GOT3 (cell line): Measurements from ENCODE around the gene RPS5.
A peak's percentile ranks its signal among the peaks of the same experiment; 100 is the strongest.
"Not testable (repeated sequence)": the region's sequence is repeated elsewhere in the genome, so short reads cannot be mapped to it uniquely, and the experiment has no call there.

Experiments
- DNase-seq: peaks from one replicate; lab custom pipeline; 2025; ENCODE audit warnings: mixed read lengths; lab: John Stamatoyannopoulos, UW

Gene RPS5

GRCh38 chr19:58385891-58386575, 1.0 kb upstream of the RPS5 start:
- no peak for DNase-seq

- DNase-seq = no peak
Observed at GRCh38 chr19:58387338-58388174, 487 bp downstream of the RPS5 start.

DNA sequence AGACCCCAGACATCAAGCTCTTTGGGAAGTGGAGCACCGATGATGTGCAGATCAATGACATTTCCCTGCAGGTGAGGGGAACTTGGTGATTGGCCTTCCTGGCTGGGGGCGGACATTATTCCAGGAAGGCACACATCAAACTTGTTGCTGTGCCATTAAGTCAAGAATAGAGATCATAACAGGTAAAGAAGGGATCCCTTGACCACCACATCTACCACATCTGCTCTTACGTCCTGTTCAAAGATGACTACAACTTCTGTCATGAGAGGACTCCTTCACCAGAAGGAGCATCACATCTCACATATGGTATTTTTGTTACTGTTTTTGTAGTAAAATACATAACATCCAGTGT, 1.1 kb downstream of the RPS5 start:
- no peak for DNase-seq

DNA sequence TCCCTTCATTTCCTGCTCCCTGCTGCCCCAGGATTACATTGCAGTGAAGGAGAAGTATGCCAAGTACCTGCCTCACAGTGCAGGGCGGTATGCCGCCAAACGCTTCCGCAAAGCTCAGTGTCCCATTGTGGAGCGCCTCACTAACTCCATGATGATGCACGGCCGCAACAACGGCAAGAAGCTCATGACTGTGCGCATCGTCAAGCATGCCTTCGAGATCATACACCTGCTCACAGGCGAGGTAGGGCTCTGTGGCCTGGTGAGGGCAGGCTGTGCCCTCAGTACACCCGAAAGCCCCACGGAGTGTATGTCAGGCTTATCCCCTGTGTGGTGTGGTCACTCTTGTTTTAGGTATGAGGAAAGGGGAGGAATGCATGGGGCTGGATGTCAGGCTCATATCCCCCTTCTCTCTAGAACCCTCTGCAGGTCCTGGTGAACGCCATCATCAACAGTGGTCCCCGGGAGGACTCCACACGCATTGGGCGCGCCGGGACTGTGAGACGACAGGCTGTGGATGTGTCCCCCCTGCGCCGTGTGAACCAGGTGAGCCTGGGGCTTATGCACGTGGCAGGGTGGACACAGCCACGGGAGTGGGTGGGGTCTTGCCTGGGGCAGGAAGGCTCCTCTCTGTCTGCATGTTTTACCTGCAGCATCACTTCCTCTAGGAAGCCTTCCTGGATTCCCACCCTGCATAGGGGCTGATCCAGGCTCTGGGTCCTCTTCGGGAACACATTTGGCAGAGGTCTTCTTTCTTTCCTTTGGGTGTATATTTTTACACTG, 6.1 kb downstream of the RPS5 start:
- no peak for DNase-seq

DNA sequence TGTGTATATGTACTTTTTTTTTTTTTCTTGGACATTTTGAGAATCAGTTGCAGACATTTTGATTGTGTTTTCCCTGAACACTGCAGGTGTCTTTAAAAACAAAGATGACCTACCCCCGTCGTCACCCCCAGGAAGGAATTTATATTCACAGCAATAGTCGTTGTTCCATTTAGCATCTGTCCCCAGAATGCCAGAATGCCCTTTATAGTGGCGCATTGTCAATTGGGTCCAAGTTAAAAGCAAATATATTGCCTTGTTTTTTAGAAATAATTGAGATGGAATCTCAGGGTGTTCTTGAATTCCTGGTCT, 6.6 kb downstream of the RPS5 start:
- no peak for DNase-seq

GRCh38 chr19:58394821-58395219, 7.8 kb downstream of the RPS5 start:
- DNase-seq = no peak

- no peak for DNase-seq
Observed at GRCh38 chr19:58395220-58395978, 8.3 kb downstream of the RPS5 start, which contains the start of gene RNF225. TSS of gene RNF225 (plus strand) at chr19:58395656. CDS start at chr19:58396090, 434 bp downstream.

GRCh38 chr19:58395979-58396627, 9.0 kb downstream of the RPS5 start:
- no peak for DNase-seq

DNA sequence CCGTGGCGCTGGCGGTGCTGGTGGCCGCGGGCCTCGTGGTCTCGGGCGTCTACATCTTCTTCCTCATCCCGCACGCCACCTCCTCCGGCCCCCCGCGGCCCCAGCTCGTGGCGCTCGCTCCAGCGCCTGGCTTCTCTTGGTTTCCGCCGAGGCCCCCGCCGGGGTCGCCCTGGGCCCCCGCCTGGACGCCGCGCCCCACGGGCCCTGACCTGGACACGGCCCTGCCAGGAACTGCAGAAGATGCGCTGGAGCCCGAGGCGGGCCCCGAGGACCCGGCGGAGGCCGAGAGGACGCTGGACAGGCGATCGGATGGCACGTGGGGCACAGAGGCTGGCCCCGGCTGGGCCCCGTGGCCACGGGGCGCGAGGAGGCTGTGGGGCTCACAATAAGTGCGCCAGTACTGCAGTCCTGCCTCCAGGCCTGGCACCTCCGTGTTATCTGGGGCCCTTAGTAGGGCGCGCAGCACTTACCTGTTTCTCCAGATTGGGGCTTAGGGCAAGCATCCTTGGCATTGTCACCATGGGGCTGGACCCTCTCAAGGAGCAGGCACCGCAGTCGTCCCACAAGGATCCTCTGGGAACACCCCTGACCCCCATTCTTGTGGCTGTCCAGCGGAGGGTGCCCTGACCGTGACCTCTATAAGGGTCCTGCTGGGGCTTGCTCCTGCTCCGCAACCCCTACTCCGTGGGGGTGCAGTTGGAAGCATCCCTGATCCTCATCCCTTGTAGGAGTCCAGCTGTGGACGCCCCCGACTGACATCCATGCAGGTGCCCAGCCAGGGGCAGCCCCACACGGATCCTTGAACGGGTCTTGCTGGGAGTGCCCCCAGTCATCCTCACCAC, 9.8 kb downstream of the RPS5 start:
- DNase-seq = no peak

DNA sequence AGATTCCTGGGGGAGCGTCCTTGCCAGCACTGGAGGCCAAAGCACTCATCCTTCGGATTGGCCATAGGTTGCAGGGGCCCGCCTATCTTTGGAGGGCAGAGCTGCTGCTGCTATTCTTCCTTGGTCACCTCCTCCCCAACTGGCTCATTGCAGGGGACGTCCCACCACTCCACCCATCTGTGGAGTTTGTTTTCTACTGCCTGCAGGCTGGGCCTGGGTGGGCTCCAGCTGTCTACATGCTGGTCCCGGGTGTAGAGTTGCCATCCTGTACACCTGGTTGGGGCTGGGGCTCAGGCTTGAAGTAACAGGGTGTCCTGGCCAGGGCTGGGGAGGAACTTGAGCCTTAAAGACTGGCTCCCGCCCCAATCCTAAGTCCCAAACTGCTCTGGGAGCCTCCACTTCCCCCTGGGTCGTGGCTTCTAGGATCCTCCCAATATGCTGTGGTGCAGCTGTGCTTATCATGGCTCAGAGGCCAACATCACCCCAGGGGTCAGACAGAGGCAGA, 10.5 kb downstream of the RPS5 start:
- DNase-seq = no peak

GRCh38 chr19:58398087-58398486, 11.0 kb downstream of the RPS5 start:
- no peak for DNase-seq

- no peak for DNase-seq
Observed at GRCh38 chr19:58398545-58398944, 11.5 kb downstream of the RPS5 start.

GRCh38 chr19:58399903-58400302, 12.8 kb downstream of the RPS5 start:
- no peak for DNase-seq

GRCh38 chr19:58400316-58400915, 13.3 kb downstream of the RPS5 start:
- no peak for DNase-seq

DNA sequence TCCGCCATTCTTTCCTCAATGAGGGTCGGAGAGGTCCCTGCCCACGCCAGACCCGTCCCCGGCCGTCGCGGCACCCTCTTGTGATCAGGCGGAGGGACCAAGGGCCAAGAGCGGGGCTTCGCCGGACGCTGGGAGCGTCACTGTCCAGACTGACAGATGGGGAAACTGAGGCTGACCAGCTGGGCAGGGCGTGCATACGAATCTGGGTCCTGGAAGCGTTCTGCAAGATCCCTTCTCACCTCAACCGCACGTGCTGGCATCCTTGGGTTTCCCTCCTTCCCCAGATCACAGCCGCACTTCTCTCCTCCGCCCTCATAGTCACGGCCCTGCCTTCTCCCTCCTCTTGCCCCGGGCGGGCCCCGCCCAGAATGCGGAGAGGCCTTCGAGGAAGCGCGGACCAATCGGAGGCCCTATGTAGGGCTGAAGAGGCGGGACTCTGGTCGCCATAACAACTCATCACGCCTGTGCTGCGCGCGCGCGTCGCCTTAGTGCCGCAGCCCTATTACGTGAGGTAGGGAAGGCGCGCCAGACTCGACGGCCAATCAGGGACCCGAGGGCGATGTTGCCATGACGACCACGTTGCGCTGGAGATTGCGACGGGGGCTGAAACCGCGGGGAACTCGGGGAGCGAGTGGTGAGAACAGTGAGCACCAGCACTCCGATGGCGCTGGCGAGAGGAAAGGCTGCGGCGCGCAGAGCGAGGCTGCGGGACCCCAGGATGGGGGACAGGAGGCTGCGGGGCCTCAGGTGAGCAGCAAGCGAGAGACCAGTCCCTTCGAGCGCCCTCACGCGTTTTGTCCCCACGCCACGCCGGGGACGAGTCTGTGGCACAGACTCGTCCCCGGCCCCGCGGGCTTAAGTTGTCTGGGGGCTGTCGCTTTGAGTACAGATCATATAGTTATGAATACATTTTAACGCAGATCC, 14.1 kb downstream of the RPS5 start:
- peak; percentile 97 for DNase-seq

GRCh38 chr19:58401840-58402421, 14.9 kb downstream of the RPS5 start:
- no peak for DNase-seq

DNA sequence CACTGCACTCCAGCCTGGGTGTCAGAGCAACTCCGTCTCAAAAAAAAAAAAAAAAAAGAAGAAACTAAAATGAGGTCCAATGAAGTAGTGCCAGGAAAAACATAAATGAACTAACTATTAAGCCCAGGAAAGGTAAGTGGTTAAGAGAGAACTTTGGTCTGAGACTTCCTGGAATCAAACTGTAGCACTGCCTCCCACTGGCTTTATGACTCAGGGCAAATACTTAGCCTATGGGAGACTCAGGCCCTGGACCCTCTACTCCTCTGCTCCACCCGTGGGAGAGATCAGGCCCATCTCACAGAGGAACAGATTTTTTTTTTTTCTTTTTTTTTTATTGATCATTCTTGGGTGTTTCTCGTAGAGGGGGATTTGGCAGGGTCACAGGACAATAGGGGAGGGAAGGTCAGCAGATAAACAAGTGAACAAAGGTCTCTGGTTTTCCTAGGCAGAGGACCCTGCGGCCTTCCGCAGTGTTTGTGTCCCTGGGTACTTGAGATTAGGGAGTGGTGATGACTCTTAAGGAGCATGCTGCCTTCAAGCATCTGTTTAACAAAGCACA, 16.9 kb downstream of the RPS5 start:
- not testable (repeated sequence) for DNase-seq
